GM18870 (cell line): ENCODE measurements around the gene PLCL1.

Experiments
- ATAC-seq: cut with Tn5 transposase; IDR thresholded peaks from one replicate; pipeline ENCODE4 v1.9.1; 2021; ENCODE audit warnings: moderate library complexity; ENCODE audit not compliant: unreplicated experiment

PLCL1 gene

GRCh38 chr2:197883354-197884032 is 79.1 kb downstream of the PLCL1 start:
- no peak for ATAC-seq

GRCh38 chr2:197884252-197884651 is 79.9 kb downstream of the PLCL1 start:
- ATAC-seq, result no peak

GRCh38 chr2:197885126-197885525 is 80.7 kb downstream of the PLCL1 start:
- no peak for ATAC-seq

DNA sequence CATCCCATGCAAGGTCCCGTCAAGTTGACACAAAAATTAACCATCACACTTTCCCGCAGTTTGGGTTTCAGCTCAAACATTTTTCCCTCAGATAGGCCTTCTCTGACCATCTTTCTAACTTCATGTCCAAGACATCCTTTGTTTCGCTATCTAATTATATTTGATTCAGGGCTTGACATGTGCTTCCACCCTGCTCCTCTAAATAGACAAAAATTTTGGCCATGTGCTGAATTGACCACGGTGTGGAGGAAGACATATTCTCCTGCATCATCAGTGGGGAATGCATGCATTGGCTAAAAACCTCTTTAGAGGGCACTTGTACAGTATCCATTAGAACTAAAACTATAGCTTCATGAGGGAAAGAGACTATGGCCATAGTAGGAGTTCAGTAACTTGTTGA is 81.2 kb downstream of the PLCL1 start:
- no peak for ATAC-seq

DNA sequence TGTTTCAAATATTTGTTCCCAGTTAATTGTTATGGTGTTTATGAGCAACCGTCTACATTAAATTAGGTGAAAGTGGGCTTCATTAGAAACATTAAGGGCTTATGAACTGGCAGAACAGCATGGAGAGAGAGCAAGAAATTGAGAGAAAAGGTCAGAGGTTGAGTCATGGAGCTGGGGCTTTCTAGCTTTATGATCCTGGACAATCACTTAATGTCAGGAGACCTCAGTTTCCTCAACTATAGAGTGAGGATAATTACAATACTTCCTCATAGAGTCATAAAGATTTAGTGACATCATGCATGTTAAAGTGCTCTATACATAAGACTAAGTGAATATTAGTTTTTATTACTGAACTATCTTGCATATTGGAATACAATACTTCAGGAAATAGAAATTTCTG is 83.9 kb downstream of the PLCL1 start:
- no peak for ATAC-seq

DNA sequence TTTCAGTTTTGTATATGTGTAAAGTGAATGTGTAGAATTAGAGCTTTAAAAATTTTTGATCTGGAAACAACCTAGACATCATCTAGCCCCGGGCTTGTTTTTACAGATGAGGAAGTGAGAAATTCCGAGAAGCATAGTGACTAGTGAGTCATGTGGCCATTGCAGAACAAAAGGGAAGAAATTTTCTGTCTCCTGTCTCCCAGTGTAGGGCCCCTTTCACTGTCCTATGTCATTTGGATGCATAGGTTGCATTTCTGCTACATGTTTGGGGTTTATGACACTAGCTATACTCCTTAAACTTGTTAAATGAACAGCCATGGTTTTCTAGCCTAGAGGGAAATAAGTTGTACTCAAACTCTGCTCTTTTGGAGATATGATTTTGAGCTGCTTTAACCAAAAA is 84.6 kb downstream of the PLCL1 start:
- peak; percentile 100 for ATAC-seq

GRCh38 chr2:197890168-197890567 is 85.8 kb downstream of the PLCL1 start:
- ATAC-seq, result no peak

GRCh38 chr2:197891897-197892442 is 87.6 kb downstream of the PLCL1 start:
- ATAC-seq, result no peak

GRCh38 chr2:197893403-197894177 is 89.2 kb downstream of the PLCL1 start:
- ATAC-seq, result no peak

- ATAC-seq, result no peak
Measured at GRCh38 chr2:197894751-197895274, 90.4 kb downstream of the PLCL1 start.

- no peak for ATAC-seq
Measured at GRCh38 chr2:197897960-197898678, 93.7 kb downstream of the PLCL1 start.

DNA sequence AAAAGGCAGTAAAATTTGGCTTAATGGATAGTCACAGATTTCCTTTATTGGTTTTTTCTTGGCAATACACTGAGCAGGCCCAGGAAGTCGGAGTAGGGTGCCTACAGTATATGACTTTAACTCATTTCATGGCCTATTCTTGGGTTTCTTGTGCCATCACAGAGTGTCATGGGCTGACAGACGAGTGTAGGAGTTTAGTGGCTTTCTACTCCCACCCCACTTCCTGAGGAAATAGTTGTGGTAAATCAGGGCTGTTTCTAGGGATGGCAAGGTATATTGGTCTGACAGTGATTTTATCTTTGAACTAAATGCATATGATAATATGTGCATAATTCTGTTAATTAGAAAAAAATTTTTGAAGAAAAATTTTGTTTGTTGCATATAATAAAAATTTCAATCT is 100.1 kb downstream of the PLCL1 start:
- ATAC-seq, result no peak

DNA sequence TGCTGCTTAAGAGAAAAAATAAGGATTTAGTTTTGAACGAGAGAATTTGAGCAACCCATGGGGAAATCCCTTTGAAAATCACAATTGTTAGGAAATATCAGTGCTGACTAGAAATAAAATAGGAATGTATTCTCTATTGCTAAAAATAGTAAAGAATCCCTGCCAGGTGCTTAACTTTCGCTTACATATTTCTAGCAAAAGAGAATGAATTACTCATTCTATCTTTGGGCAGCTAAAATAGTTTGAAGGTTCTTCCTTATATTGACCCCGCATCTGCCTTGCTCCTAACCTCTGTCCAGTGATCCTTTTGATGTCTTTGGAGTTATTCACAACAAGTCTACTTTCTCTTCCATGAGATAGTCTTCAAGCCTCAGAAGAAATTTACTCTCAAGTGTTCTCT is 103.8 kb downstream of the PLCL1 start:
- ATAC-seq, result no peak

DNA sequence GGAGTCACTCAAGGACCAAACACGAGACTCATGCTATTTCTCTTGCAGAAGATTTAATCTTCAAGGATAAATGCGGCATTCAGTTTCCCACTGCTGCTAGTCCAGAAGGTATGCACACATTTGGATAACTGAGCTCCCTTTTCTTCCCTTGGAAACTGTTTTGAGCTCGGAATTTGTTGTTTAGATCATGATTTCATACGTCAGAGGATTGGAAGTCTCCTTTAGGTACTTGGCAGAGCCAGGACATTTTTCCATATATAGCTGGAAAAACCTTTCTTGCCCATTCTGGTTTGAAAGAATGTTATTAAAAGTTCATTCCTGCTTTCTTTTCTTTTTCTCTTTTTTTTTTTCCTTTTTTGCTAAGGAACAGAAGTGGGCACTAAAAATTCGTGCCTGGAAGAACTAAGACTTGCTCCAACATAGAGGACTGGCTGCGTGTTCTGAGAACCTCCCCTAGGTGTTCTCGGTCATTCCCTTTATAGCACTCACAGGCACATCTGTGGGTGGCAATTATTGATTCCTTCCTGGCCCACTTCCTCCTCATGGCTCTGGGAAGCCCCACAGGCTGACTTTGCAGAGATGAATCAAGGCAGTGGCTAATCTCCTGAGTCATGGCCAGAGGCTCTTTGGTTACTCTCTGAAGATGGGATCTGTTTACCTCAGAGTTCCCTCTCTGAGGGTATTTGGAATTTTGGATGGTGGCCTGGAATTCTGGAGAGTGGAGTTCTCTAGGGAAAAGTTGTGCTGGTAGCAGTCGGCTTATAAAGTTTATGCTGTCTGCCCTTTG is 104.8 kb downstream of the PLCL1 start:
- peak; percentile 45 for ATAC-seq

GRCh38 chr2:197911667-197912066 is 107.3 kb downstream of the PLCL1 start:
- no peak for ATAC-seq

DNA sequence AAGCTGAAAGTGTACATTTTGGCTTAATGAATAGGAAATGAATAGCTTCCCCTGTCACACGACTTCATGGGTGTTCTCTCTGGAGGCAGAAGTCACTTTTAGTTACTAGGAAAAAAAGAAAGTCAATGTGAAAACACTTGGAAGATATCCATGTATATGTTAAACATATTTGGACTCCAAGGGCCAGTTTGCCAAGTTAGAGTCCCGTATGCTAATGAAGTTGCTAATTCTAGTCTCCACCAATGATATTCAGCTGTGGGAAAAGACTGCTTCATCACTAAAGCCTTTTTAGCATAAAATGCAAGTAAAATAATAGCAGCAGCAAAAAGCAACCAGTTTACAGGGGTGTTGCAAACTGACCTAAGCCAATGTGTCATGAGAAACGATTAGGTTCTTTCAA is 108.7 kb downstream of the PLCL1 start:
- no peak for ATAC-seq

DNA sequence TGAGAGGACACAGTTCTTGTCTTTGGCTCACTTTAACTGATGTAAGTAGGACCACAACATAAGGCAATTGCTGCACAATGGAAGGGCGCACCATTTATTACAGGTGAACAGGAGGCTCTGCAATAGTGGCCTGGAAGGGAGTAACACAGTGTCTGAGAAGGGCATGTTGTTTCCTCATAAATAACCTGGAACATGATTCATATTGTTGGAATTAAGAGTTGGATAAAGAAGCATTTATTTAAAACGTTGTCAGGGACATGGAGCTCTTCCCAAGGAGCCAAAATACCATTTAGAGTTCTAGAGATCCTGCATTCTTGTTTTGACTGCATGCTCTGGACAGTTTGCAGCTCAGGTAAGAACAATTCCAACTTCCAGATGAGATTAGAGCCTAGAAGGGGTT is 110.4 kb downstream of the PLCL1 start:
- no peak for ATAC-seq

DNA sequence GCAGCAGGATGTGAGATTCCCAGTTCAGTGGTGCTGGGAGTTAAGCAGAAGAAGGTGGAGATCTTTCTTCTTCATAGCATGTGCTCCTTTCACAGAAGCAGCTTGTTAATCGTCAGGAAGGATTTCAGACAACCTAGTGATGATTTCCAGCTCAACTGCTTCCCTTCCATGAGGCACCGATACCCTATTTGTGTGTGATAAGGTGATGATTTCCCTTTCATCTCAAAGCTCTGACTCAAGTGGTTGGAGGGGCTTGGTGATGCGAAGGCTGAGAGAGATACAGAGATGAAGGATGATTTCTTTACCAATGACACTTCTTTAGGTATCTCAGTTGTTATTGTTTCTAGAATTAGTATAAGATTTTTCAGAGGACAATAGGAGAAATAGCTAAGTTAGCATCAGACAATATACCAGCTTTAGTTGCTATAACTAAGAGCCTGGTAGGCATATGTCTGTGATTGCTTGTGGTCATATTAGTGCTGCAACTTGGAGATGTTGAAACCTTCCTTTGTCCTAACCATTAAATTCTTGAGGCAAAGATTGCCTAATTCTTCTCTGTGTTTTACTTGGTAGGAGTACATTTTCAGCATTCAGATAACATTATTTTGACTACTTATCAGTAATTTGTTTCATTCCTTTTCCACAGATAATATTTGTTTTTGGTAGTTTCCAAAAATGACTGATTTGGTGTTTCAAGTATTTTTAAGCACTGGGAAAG is 111.3 kb downstream of the PLCL1 start:
- no peak for ATAC-seq

DNA sequence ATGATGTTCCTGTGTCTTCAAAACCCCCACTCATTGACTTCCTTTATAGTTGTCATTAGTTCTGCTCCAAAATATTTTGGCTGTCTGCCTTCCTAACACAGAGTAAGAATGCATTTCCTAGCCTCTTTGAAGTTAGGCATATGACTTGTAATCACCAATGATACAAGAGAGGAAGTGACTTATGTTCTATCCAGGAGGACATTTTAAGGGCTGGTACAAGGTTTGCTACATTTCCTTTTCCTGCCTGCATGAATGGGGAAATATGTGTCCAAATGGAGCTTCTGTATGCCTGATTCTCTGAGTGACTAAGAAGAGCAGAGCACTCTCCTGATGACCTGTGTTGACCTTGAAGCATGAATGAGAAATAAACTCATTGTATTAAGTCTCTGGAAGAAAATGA is 115.1 kb downstream of the PLCL1 start:
- no peak for ATAC-seq

GRCh38 chr2:197920088-197920487 is 115.7 kb downstream of the PLCL1 start:
- no peak for ATAC-seq
